Body of pancreas (tissue), 4 donors: ENCODE measurements around the gene METRNL.

Source experiments
- CTCF ChIP-seq, 7 experiments: fragments of 450-650 bp in 4 of 7; fragments of 200-600 bp in 3 of 7; sonication (generic) in 3 of 7; IDR thresholded peaks; one replicate each; pipeline ENCODE4 v1.5.1; 2016 to 2019; ENCODE audit warnings: antibody characterized with exemption in 7 of 7
- POLR2A ChIP-seq, 3 donors: fragments of 450-650 bp; IDR thresholded peaks; one replicate each; pipeline ENCODE4 v1.6.1; 2016; ENCODE audit warnings: antibody characterized with exemption in 3 of 3, mild to moderate bottlenecking in 2 of 3

- TF ChIP-seq CTCF (IDR thresholded peaks at IDR 0.05), result no peak
- TF ChIP-seq POLR2A (IDR thresholded peaks at IDR 0.05), result no peak
Observed at GRCh38 chr17:83085526-83086198, 6.3 kb downstream of the METRNL start.
